Fibroblast of villous mesenchyme (primary cell): ENCODE data around the gene ANKRD42. TPM values are rescaled to one million over a fixed set of nuclear protein-coding genes. Genes with fewer than 3 reads are reported as not detected.
A peak's percentile ranks its signal among the peaks of the same experiment; 100 is the strongest.

Experiments
- DNase-seq: peaks from one replicate; pipeline ENCODE4 v3.0.0-alpha.2; 2010; ENCODE audit warnings: low read depth
- H3K4me3 ChIP-seq: 2 replicates; pipeline ENCODE4 v1.5.1; 2011; ENCODE audit warnings: low read depth, mild to moderate bottlenecking, low read length
- CTCF ChIP-seq: IDR thresholded peaks from 2 replicates; pipeline ENCODE4 v1.5.1; 2012; ENCODE audit warnings: low read depth, mild to moderate bottlenecking, low read length; ENCODE audit not compliant: insufficient read depth
- total RNA-seq: library from RNA; depleted of rRNA; stranded (reverse); fragments of >200 nt; gene quantifications from 2 replicates; pipeline ENCODE4 v1.2.3, GENCODE V29; 2012

ANKRD42 gene
- total RNA-seq, 1 donor, result 11.2 TPM

- no peak for DNase-seq
- TF ChIP-seq CTCF, result no peak
- no peak overlapping the region for H3K4me3 ChIP-seq
Measured at GRCh38 chr11:83191491-83191890, 2.0 kb upstream of the ANKRD42 start.

GRCh38 chr11:83191986-83192385, 1.5 kb upstream of the ANKRD42 start:
- H3K4me3 ChIP-seq, result no peak overlapping the region
- no peak for TF ChIP-seq CTCF
- DNase-seq, result no peak

DNA sequence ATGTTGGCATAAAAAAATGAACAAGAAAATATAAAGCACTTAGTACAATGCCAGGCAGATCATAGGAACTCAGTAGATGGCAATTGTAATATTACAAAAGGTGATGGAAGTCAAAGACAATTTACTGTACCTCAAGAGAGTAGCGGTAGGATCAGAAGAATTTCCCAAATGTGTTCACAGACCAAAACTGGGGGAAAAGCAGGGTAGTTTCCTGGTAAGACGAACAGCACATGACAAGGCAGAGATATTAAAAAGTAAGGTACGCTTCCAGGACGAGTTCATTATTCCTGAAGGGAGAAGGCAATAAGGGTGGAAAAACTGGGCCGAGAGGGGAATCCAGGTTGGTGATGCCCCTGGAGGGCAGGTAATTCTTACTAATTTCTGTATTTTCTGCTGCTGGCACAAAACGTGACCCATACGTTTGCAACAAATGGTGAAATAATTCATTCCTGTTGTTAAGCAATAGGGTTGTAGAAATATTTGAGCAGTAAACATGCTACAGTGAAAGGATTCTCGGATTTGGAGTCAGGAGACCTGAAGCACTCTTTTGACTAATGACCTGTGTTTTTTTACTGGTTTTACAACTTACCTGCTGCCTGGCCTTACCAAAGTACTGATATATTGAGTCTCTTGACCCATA, 786 bp upstream of the ANKRD42 start:
- peak overlapping the region; percentile 80 for H3K4me3 ChIP-seq
- TF ChIP-seq CTCF, result no peak
- peak; percentile 54 for DNase-seq

GRCh38 chr11:83194281-83195142, 1.0 kb downstream of the ANKRD42 start:
- peak; percentile 90 for DNase-seq
- peak overlapping the region; percentile 80 for H3K4me3 ChIP-seq
- TF ChIP-seq CTCF, result no peak

GRCh38 chr11:83195143-83195466, 1.6 kb downstream of the ANKRD42 start:
- peak; percentile 11 for TF ChIP-seq CTCF
- DNase-seq, result no peak
- H3K4me3 ChIP-seq, result peak overlapping the region; percentile 80

- no peak for TF ChIP-seq CTCF
- peak overlapping the region; percentile 80 for H3K4me3 ChIP-seq
- no peak for DNase-seq
Measured at GRCh38 chr11:83195649-83196048, 2.1 kb downstream of the ANKRD42 start.
